Astrocyte (in vitro differentiated cells and primary cell): Measurements from ENCODE around the gene ADGRF5.

ENCODE experiments used
- EZH2 ChIP-seq: IDR thresholded peaks from 2 replicates; pipeline ENCODE4 v1.6.1; 2012; ENCODE audit warnings: mild to moderate bottlenecking, low read length, inconsistent platforms; ENCODE audit not compliant: insufficient read depth
- TF ChIP-seq, protein P1 (sequence below): IDR thresholded peaks from 2 replicates; pipeline ENCODE4 v1.5.1; 2011; ENCODE audit warnings: low read depth, mild to moderate bottlenecking, inconsistent platforms, low read length, moderate library complexity; ENCODE audit not compliant: insufficient read depth

- TF ChIP-seq, protein P1, sequence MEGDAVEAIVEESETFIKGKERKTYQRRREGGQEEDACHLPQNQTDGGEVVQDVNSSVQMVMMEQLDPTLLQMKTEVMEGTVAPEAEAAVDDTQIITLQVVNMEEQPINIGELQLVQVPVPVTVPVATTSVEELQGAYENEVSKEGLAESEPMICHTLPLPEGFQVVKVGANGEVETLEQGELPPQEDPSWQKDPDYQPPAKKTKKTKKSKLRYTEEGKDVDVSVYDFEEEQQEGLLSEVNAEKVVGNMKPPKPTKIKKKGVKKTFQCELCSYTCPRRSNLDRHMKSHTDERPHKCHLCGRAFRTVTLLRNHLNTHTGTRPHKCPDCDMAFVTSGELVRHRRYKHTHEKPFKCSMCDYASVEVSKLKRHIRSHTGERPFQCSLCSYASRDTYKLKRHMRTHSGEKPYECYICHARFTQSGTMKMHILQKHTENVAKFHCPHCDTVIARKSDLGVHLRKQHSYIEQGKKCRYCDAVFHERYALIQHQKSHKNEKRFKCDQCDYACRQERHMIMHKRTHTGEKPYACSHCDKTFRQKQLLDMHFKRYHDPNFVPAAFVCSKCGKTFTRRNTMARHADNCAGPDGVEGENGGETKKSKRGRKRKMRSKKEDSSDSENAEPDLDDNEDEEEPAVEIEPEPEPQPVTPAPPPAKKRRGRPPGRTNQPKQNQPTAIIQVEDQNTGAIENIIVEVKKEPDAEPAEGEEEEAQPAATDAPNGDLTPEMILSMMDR, result no peak
- TF ChIP-seq EZH2, result no peak
Measured at GRCh38 chr6:46915380-46915779, 6.4 kb downstream of the ADGRF5 start.
